HG02763 (cell line): Measurements from ENCODE around the gene NCF2.
"Not testable (repeated sequence)": the region's sequence is repeated elsewhere in the genome, so short reads cannot be mapped to it uniquely, and the experiment has no call there.

ENCODE experiments used
- ATAC-seq: cut with Tn5 transposase; IDR thresholded peaks from one replicate; pipeline ENCODE4 v1.9.1; 2021; ENCODE audit warnings: mild to moderate bottlenecking, moderate library complexity; ENCODE audit not compliant: unreplicated experiment

The NCF2 gene, protein sequence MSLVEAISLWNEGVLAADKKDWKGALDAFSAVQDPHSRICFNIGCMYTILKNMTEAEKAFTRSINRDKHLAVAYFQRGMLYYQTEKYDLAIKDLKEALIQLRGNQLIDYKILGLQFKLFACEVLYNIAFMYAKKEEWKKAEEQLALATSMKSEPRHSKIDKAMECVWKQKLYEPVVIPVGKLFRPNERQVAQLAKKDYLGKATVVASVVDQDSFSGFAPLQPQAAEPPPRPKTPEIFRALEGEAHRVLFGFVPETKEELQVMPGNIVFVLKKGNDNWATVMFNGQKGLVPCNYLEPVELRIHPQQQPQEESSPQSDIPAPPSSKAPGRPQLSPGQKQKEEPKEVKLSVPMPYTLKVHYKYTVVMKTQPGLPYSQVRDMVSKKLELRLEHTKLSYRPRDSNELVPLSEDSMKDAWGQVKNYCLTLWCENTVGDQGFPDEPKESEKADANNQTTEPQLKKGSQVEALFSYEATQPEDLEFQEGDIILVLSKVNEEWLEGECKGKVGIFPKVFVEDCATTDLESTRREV

DNA sequence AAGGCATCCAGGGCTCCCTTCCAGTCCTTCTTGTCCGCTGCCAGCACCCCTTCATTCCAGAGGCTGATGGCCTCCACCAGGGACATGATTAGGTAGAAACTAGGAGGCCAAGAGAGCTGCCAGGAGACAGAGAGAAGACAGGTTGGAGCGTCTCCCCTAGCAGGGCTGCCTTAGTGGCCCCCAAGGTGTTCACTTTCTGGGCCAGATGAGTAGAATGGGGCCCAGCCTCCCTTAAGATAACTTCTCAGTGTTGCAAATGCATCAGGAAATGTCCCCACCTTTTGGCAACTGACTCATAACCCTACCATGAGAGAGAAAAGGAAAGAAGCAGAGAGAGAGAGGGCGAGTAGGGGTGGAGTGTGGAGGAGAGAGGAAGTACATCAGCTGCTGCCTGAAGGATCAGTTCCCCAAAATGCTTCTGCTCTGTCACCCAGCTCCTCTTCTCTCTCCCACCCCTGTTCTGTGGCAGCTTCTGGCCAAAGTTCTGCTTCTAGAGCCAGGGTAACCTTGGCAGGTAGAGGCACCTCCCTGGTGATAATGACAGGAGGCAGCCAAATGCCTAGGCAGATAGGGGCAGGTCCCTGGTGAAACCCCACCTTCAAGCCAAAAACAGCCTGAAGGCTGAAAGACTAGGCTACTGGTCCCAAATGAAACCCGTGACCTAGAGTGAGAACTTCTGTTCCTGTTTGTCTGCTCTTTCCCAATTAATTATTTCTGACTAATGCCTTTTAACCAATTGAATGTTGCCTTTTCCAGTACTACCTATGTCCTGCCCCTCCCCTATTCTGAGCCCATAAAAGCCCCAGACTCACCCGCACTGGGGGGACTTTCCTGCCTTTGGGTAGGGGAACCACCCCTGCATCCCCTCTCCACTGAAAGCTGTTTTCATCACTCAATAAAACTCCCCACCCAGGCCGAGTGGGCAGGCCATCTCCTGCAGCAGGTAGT is at the start of gene NCF2:
TSS of gene NCF2 (minus strand) at position 216 of the 948 bp plus-strand sequence. CDS start at position 86, 130 bp downstream.
- ATAC-seq: peak; percentile 81

DNA sequence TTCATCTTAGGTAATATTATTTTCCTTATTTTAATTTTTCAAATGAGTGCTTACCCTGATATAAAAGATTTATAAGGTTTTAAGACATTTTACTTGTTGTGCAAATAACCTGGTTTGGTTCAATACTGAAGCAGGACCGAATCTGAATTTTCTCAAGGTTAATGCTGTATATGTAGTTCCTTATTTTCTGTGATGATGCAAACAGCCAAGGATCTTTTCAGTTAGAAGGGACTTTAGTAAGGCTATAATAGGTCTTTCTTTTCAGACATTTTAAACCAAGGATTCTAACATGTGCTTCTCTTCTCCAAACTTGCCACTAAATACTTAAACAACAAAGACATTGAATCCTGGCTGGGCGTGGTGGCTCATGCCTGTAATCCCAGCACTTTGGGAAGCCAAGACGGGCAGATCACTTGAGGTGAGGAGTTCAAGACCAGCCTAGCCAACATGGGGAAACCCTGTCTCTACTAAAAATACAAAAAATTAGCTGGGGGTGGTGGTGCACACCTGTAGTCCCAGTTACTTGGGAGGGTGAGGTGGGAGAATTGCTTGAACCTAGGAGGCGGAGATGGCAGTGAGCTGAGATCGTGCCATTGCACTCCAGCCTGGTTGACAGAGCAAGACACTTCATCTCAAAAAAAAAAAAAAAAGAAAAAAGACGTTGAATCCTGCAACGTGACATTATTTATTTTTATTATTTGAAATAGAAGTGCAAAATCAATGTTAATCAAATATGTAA is 48.6 kb upstream of the NCF2 start:
- no peak for ATAC-seq

DNA sequence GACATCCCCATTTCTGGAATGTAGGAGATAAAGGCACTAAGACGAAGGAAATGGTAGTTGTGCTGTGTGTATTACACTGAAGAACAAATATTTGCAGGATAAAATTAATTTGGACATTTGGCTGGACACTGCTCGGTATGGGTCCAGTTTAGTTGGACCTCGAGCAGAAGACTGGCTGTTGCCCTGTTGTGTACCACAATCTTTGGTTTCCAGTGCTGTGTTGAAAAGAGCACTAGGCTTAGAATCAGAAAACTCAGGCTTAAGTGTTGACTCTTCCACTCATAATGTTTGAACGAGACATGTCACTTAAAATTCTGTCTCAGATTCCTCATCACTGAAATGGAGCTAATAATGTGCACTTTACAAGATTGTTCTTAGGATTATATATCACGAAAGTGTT is 46.5 kb upstream of the NCF2 start:
- ATAC-seq: no peak

DNA sequence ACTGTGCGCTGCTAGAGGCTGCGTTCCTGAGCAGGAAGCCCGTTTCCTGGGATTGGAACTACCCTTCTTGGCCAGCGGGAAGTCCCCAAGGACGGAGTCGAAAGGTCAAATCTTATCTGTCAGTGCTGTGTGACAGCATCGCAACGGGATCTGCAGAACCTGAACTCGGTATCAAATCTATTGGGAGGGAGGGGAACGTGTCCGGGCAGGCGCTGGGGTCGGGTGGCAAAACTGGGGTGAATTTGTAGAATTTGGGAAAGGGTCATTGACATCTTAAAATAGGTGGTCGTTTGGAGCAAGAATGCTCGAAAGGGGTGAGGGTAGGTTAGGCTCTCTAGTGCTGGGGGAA is 46.0 kb upstream of the NCF2 start:
- no peak for ATAC-seq

DNA sequence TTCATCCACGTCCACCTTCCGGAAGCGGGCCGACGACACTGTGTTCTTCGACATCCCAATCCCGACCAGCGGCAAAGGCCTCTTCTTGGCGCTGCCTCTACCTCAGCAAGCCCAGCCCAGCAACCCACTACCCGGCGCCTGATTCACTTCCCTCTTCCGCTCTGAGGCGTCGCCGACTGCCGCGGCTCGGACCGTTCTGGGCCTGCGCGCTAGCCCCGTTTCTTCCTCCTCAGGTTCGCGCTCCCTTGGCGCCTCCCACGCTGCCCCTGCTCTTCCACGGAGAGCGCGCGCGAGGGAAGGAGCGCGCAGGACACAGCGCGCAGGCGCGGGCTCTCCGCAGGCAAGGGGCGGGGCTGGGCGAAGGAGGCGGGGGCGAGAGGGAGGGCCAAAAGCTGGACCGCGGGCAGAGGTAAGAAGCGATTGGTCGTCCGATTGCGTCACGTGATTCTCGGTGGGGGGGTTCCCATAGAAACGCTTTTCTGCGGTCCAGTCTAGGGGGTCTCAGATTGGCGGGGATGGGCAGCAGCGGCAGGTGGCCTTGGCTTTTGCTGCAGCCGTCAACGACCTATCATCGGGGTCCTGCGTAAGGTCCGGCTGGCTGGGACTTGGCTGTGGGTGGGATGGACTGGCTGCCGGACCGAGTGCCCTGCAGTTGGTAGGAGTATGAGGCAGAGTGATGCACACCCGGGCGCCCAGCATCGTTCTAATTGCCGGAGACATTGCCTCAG is 45.5 kb upstream of the NCF2 start, which contains the start of gene ARPC5:
TSS of gene ARPC5 (minus strand) at position 178 of the 728 bp plus-strand sequence. CDS start at position 54, 124 bp downstream.
- peak; percentile 87 for ATAC-seq

DNA sequence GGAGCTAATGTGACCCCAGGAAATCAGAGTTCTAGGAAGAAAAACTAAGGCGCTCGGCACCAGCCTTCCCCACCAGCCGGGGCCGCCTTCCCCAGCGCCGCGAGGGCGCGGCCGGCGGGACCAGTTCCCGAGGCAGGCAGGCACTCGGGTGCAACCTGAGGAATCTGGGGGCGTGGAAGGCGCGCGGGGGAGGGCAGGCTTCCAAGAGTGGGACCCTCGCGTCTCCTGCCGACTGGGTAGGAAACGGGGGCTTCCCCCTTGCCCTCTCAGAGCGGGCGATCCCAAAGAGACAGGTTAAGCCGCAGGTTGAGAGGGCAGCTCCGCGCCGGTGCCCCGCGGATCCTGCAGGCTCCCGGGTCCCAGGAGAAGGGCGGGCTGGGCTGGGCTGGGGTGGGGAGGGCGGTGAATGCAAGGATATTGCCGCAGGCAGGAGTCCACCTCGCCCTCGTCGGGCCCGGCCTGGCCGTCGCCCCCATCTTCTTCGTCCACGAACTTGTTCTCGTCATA is 44.9 kb upstream of the NCF2 start:
- peak; percentile 6 for ATAC-seq

DNA sequence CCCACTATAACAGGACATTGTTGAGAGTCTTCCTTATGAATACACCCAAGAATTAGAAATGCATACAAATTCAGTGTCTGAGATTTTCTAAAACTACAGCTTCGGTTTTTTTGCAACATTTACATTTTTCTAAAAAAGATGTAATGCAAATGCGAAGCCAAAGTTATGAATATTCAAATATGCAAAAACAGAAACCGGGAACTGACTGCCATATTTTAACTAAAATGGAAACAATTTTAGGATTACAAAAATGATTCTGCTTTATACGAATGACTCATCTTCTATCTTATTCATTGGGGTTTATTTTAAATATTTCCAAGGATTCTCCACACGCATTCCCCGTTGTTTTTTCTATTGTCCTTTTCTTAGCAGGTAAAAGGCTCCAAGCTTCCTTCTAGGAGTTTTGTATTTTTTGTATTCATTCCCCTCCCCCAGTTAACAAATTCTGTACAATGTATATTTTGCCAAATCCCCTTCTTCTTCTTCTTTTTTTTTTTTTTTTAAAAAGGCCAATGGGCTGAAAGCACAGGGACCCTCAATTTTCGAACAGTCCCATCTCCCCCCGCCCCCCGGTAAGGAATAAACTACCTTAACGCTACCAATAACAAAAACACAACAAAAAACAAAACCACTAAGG is 44.3 kb upstream of the NCF2 start:
- ATAC-seq: no peak

DNA sequence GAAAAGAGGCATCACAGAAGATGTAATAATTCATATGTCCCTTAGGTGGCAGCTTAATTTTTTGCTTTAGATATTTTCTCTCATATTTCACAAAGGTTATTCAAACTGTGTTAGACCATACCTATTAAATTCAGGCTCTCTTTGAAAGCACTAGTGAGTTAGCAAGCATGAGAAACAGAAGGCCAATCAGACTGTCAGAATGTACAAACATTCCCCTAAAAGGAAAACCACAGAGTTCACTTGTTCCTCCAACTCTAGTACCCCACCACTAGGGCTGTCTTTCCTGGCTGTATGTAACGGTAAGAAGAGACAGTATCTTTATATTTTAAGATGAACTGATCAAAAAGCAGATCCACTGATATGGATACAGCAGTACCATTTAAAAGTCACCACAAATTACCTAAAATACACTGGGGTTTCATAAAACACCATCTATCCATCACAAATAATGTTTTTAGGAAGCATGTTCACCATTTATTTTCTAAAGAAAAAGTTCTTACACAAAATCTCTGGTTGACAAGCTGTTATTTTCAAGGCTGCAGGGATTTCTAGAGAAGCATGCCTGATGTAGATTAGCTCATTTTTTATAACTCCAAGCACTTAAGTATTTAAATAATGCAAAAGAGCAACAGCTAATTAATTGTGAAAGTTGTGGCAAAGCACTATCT is 43.6 kb upstream of the NCF2 start:
- ATAC-seq: peak; percentile 50

DNA sequence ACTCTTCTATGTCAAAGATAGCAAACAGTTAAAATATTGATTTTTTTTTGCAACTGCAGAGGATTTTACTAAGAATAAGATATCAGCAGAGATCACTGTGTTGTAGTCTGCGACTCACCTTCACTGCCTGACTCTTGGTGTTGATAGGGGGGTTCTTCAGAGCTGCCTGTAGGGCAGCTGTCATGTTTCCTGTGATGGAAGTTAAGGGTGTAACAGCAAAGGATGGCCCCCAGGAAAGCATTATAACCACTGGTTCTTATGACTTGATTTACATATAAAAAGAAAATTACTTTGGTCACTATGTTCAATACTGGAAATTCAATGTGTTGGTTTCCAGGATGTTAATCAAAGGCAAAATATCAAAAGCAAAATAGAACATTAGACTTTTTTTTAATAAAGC is 42.7 kb upstream of the NCF2 start:
- ATAC-seq: no peak

DNA sequence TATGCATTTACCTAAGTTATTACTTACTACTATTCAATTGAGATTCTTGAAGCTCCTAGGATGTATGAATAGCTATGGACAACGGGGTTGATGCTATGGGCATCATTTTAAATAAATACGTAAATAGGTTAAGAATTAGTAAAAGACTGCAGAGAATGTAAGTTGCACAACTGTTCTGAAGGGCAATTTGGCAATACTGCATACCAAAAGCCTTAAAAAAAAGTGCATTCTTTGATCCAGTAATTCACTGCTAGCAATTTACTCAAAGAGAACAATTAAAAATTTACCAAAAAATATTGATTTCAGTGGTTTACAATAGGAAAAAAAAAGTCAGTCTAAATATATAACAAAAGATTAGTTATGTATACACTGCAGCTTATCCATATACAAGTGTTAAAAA is 41.9 kb upstream of the NCF2 start:
- ATAC-seq: no peak

DNA sequence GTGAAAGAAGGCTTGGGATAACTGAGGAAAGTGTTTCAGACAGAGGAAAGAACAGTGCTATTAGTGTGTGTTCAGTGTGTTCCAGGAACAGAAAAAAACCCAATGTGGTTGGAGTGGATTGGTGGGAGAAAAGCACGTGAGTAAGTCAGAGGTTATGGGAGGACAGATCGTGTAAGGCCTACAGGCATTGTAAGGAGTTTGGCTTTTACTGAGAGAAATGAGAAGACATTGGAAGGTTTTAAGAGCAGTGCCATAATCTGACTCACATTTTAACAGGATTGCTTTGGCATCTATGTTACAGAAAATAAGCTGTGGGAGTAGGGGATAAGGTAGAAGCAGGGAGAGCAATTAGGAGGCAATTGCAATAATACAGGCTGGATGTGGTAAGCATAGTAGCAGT is 40.5 kb upstream of the NCF2 start:
- no peak for ATAC-seq

DNA sequence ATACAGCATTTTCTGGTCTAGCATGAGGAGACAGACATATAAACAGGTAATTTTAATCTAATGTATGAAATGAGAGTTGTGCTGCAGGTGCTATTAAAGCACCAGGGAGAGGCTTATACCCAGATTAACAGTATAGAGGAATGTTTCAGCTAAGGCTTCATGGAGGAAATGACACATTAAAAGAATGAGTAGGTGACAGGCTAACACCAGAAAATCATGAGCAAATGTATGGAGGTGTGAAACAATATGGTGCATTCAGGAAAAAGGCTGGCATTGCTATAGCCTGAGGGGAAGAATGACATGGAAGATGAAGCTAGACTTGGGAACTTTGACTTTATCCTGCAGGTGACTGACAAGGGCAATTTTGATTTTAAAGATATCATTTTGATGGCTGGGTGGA is 38.3 kb upstream of the NCF2 start:
- no peak for ATAC-seq

DNA sequence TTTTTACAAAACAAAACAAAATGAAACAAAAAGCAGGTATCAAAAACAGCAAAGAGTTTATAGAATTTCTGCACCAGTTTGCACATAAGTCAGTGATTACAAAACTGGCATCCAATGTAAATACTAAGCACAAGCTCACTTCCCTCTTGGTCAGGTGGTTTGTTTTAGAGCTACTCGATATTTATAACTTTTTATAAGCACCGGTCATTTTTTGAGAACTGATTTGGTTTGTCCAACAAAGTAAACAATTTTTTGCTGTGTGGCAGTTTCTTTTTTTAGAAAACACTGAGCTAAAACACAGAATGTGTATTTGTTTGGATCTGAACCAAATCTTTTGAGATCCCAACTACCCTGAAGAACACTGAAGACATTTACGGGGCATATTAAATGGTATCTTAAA is 36.0 kb upstream of the NCF2 start:
- ATAC-seq: not testable (repeated sequence)

DNA sequence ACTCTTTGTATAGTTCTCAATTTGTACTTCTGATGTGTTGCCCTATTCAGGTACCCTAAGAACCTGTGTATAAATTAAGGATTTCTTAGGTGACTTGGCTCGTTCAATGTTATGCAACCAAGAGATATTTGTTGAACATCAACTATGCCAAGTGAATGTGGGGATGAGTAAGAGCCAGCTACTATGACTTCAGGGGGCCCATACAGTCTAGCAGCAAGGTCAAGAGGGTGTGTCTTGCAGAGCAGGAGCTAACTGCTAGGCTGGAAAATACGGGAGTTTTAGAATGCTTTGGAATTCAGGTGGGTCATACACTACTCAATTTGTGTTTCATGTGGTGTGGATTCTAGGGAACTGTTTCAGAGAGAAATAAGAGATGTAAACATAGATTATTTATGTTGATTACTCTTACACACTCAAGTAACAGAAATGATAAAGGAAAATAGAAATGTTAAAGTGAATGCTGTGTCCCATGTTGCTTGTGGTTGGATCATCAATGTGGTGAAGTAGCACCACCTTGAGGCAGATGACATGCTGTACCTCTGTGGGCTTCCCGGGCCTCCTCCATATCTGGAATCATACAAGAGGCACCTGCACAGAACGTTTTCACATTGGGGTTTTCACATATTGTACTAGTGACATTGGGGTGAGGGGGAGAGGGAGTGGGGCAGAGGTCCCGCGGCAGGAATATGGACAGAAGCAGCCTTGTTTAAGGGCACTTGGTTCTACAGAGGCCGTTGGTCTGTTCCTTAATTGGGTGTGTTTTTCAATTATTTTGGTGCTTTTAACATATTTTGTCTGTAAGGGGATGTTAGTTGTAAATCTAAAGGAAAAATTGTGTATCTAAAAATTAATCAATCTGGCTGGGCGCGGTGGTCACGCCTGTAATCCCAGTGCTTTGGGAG is 32.9 kb upstream of the NCF2 start:
- ATAC-seq: peak; percentile 84

DNA sequence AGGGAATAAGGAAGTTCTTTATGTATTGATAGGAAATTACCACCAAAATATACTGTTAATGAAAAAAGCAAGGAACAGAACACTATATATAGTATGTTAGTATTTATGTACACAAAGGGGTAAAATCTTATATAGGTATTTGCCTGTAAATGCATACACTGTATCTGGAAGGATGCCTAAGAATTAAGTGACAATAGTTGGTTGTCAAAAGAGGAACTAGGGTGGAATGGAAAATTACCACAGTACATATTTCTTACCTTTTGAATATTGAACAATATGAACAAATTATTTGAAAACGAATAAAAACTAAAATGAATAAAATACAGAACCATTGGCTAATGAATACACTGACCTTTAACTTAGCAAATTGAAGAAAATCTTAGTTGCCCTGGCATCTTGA is 31.8 kb upstream of the NCF2 start:
- no peak for ATAC-seq

DNA sequence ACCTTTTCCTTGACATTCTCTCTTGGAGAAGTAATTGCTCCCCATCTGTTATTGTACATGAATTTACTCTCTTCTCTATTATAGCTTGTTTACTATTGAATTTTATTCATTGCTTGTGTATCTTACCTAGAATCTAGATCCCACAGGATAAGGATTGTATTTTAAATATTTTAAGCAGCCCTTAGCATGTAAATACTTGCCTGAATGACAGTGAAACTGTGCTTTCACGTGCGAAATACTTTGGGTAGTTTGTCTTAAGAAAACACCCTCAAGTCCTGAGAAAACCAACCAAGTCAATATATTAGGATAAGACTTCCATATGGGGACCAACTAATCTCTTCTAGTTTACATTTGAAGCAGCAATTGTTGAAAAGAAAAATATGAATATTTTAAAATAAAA is 30.1 kb upstream of the NCF2 start:
- ATAC-seq: no peak

DNA sequence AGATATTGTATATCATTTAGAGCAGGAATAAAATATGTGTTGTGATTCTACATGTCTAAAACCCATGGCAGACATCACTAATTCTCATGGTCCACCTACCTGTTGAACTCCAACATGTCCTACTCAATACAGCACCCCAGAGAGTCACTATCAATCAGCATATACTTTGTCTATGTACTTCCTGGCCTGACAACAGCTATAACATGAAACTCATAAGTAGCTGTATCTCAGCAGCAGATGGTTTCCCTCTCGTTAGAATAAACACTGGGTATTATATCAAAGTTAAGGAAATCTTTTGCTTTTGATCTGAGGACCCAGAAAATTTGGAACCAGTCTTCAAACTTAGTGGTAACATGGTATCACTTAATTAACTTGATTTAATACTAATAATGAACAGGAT is 29.5 kb upstream of the NCF2 start:
- no peak for ATAC-seq

DNA sequence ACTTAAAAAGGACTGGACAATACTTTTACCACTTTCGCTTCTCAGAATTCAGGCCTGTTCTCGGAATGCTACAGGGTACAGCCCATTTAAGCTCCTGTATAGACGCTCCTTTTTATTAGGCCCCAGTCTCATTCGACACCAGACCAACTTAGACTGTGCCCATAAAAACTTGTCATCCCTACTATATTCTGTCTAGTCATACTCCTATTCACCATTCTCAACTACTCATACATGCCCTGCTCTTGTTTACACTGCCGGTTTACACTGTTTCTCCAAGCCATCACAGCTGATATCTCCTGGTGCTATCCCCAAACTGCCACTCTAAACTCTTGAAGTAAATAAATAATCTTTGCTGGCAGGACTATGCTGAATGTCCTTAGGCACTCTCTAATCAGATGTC is 27.9 kb upstream of the NCF2 start:
- ATAC-seq: not testable (repeated sequence)
